SU-DHL-6 (cell line): ENCODE data around the gene CARMIL1.

ENCODE experiments used
- H2AFZ ChIP-seq: fragments of 200-600 bp; sonication (generic); 2 replicates; pipeline ENCODE4 v1.6.1; 2014; ENCODE audit warnings: low read depth, mild to moderate bottlenecking, moderate library complexity, mixed read lengths, antibody characterized with exemption, low read length; ENCODE audit not compliant: severe bottlenecking
- H3F3A ChIP-seq: fragments of 200-600 bp; shearing (Covaris generic); 2 replicates; pipeline ENCODE4 v1.6.0; 2016; ENCODE audit warnings: antibody characterized with exemption, mild to moderate bottlenecking; ENCODE audit not compliant: insufficient read depth
- H3K27ac ChIP-seq: fragments of 200-600 bp; sonication (generic); 2 replicates; pipeline ENCODE4 v1.5.1; 2016; ENCODE audit warnings: low read depth, mild to moderate bottlenecking, low read length, moderate library complexity, mixed read lengths
- H3K27me3 ChIP-seq: fragments of 200-600 bp; sonication (generic), shearing (Covaris generic); 2 replicates; pipeline ENCODE4 v1.6.0; 2014; ENCODE audit warnings: mild to moderate bottlenecking, low read length
- H3K36me3 ChIP-seq: fragments of 200-600 bp; sonication (generic); 2 replicates; pipeline ENCODE4 v1.6.1; 2014; ENCODE audit warnings: mild to moderate bottlenecking, low read length, mixed read lengths
- H3K4me2 ChIP-seq: fragments of 300-600, 200-600 bp; shearing (Covaris generic), sonication (generic); 2 replicates; pipeline ENCODE4 v1.6.0; 2014; ENCODE audit warnings: low read length, low read depth, mild to moderate bottlenecking; ENCODE audit not compliant: poor library complexity, severe bottlenecking
- H3K4me3 ChIP-seq: fragments of 200-600 bp; sonication (generic); 2 replicates; pipeline ENCODE4 v1.5.1; 2014; ENCODE audit warnings: antibody characterized with exemption, low read length, mild to moderate bottlenecking, mixed read lengths; ENCODE audit not compliant: insufficient read depth, poor library complexity, severe bottlenecking
- H3K79me2 ChIP-seq: fragments of 200-600 bp; sonication (generic); 2 replicates; pipeline ENCODE4 v1.6.1; 2014; ENCODE audit warnings: mild to moderate bottlenecking, low read length, moderate library complexity; ENCODE audit not compliant: insufficient read depth
- H3K9ac ChIP-seq: fragments of 200-600 bp; sonication (generic); 2 replicates; pipeline ENCODE4 v1.7.0; 2014; ENCODE audit warnings: mild to moderate bottlenecking, low read length
- H3K9me2 ChIP-seq: fragments of 200-600 bp; sonication (generic); replicated peaks from 2 replicates; pipeline ENCODE4 v1.6.1; 2014; ENCODE audit warnings: low read length; ENCODE audit not compliant: insufficient read depth
- H3K9me3 ChIP-seq: fragments of 200-600 bp; sonication (generic); 2 replicates; pipeline ENCODE4 v1.6.1; 2014; ENCODE audit warnings: low read length, mixed read lengths; ENCODE audit not compliant: insufficient read depth
- H4K20me1 ChIP-seq: fragments of 200-600 bp; sonication (generic); 2 replicates; pipeline ENCODE4 v1.6.1; 2014; ENCODE audit warnings: low read depth, mild to moderate bottlenecking, antibody characterized with exemption, low read length, moderate library complexity, mixed read lengths
- EZH2phosphoT487 ChIP-seq: fragments of 200-600 bp; sonication (generic), shearing (Covaris generic); conservative IDR thresholded peaks from 2 replicates; pipeline ENCODE4 v1.6.1; 2018; ENCODE audit warnings: mild to moderate bottlenecking, antibody characterized with exemption, low read length, moderate library complexity, mixed read lengths
- TF ChIP-seq, protein P1 (sequence below): fragments of 200-600 bp; sonication (generic); IDR thresholded peaks from one replicate; pipeline ENCODE4 v1.5.1; 2017; ENCODE audit warnings: antibody characterized with exemption, mild to moderate bottlenecking, low read length, moderate library complexity; ENCODE audit not compliant: insufficient read depth, poor library complexity, severe bottlenecking

CARMIL1 gene

DNA sequence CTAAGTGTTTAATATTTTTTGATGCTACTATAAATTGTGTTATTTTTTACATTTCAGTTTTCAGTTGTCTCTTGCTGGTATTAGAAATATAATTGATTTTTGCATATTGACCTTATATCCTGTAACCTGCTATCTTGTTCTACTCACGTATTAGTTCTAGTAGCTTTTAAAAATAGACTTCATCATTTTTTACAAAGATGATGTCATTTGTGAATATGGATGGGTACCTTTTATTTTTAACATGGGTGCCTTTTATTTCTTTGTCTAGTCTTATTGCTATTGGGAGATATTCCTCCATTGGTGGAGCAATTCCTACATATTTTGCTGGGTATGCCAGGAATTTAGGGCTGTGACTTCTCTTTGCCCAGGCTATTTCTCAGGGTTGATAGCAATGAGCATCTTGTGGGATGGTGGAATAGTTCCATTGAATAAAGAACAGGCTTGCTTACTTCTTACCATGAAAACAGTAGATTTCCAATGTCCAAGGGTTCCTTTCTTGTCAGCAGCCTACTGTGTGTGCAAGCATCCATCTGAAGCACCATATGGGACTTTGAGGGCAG is 149.7 kb downstream of the CARMIL1 start:
- TF ChIP-seq, protein P1, sequence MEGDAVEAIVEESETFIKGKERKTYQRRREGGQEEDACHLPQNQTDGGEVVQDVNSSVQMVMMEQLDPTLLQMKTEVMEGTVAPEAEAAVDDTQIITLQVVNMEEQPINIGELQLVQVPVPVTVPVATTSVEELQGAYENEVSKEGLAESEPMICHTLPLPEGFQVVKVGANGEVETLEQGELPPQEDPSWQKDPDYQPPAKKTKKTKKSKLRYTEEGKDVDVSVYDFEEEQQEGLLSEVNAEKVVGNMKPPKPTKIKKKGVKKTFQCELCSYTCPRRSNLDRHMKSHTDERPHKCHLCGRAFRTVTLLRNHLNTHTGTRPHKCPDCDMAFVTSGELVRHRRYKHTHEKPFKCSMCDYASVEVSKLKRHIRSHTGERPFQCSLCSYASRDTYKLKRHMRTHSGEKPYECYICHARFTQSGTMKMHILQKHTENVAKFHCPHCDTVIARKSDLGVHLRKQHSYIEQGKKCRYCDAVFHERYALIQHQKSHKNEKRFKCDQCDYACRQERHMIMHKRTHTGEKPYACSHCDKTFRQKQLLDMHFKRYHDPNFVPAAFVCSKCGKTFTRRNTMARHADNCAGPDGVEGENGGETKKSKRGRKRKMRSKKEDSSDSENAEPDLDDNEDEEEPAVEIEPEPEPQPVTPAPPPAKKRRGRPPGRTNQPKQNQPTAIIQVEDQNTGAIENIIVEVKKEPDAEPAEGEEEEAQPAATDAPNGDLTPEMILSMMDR: no peak
- no peak for TF ChIP-seq EZH2phosphoT487
- no peak overlapping the region for H3K4me2 ChIP-seq
- no peak overlapping the region for H3K9ac ChIP-seq
- H3K79me2 ChIP-seq: no peaks in the 10 kb centered on the region
- H3F3A ChIP-seq: no peaks in the 10 kb centered on the region
- H3K9me3 ChIP-seq: no peaks in the 10 kb centered on the region
- H3K27ac ChIP-seq: no peak overlapping the region
- H3K27me3 ChIP-seq: no peaks in the 10 kb centered on the region
- no peaks in the 10 kb centered on the region for H3K36me3 ChIP-seq
- H2AFZ ChIP-seq: no peak overlapping the region
- H3K9me2 ChIP-seq: no peaks in the 10 kb centered on the region
- no peak overlapping the region for H3K4me3 ChIP-seq
- H4K20me1 ChIP-seq: no peaks in the 10 kb centered on the region

DNA sequence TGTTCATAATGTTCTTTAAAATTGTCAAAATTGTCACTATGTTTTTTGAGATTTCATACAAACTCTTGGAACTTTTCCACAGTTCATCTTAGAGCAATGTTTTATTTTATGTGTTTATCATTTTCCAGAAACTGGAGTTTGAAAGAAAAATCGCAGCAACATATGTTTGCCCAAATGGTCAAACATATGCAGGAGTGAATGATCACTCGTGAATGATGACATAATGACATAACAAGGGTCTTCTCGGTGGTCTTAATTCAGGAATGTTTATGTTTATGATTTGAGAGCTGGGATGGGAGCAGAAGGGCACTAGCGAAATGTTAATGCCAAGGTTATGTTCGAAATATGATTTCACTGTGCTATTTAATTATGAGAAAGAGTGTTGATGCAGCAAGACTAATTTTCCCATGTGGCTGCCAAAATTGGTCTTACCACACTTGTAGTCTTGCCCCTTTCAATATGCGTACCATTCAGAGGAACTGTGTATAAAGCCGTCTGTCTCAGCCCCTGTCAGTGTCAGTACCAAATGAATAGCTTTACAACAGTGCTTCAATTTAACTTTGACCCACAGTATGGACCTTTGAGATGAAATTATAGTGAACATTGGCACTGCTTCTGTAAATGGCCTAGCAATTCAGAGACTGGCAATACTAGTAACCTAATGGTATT is 152.3 kb downstream of the CARMIL1 start:
- Histone ChIP-seq H3K9me3 (no peaks in the 10 kb centered on the region), H3K36me3 (no peaks in the 10 kb centered on the region), H3K4me2 (peak overlapping the region; percentile 41), H4K20me1 (no peaks in the 10 kb centered on the region), H3K79me2 (no peaks in the 10 kb centered on the region), H3K9me2 (no peaks in the 10 kb centered on the region), H3K4me3 (no peak overlapping the region), H3K27ac (peak overlapping the region; percentile 17; the same call in 1 of the 2 replicates), H3F3A (no peaks in the 10 kb centered on the region), H3K27me3 (no peaks in the 10 kb centered on the region), H3K9ac (0 out of 2 replicates have a peak overlapping the region, but pooled peaks have one; percentile 1), H2AFZ (peak overlapping the region; percentile 3)
- TF ChIP-seq, protein P1: no peak
- TF ChIP-seq EZH2phosphoT487: no peak

DNA sequence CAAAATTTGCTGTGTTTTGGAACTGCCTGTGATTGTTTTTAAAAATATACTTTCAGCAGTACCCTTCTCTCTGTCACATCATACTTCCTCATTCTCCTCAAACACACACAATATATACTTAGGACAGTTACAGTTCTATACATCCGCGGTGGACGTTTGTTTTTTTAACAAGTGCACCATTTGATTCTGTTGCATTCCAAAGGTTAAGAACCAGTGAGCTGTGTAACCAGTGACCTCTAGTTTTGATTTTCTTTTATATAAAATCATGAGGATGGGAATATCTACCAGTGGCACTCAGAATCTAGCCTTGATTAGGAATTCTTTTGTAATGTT is 152.8 kb downstream of the CARMIL1 start:
- peak overlapping the region; percentile 3 for H2AFZ ChIP-seq
- TF ChIP-seq, protein P1: no peak
- no peak for TF ChIP-seq EZH2phosphoT487
- H3F3A ChIP-seq: no peaks in the 10 kb centered on the region
- H3K9ac ChIP-seq: 0 out of 2 replicates have a peak overlapping the region, but pooled peaks have one; percentile 1
- H3K9me3 ChIP-seq: no peaks in the 10 kb centered on the region
- H3K4me3 ChIP-seq: no peak overlapping the region
- no peaks in the 10 kb centered on the region for H3K36me3 ChIP-seq
- no peaks in the 10 kb centered on the region for H3K79me2 ChIP-seq
- no peaks in the 10 kb centered on the region for H4K20me1 ChIP-seq
- H3K9me2 ChIP-seq: no peaks in the 10 kb centered on the region
- no peaks in the 10 kb centered on the region for H3K27me3 ChIP-seq
- peak overlapping the region; percentile 41 for H3K4me2 ChIP-seq
- H3K27ac ChIP-seq: peak overlapping the region; percentile 17; the same call in 1 of the 2 replicates
